ENCODE results near the gene UBR4.

UBR4 gene

DNA sequence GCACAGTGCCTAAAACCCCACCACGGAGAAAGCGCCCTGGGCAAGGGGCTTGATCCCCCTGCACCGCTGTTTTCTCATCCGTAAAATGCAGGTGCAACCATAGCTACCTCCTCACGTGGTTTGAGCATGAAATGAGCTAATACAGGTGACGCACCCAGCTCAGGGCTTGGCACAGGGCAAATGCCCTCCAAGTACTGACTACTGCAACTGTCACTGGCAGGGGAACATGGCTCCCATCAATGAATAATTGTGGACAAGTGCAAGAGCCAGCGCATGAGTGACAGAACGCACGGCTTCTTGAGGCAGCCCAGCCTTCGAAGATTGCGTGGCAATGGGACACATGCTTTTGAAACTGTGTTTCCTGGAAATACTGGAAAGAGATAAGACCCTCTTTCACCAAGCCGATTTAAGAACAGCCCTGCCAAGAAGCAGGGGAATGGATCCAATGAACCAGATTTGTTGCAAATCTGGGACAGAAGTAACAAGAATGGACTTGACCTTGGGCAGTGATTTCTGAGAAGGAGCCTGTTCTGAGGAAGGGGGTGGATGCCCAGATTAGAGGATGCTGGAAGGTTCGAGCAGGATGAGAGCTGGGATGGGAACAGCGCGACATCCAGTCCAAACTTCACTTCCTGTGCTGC, 160.8 kb downstream of the UBR4 start:
- no peak for DNase-seq (ENCODE audit: low read depth)
- no peak overlapping the region for H3K4me3 ChIP-seq (ENCODE audit: low read depth, low read length)
- TF ChIP-seq, protein P1, sequence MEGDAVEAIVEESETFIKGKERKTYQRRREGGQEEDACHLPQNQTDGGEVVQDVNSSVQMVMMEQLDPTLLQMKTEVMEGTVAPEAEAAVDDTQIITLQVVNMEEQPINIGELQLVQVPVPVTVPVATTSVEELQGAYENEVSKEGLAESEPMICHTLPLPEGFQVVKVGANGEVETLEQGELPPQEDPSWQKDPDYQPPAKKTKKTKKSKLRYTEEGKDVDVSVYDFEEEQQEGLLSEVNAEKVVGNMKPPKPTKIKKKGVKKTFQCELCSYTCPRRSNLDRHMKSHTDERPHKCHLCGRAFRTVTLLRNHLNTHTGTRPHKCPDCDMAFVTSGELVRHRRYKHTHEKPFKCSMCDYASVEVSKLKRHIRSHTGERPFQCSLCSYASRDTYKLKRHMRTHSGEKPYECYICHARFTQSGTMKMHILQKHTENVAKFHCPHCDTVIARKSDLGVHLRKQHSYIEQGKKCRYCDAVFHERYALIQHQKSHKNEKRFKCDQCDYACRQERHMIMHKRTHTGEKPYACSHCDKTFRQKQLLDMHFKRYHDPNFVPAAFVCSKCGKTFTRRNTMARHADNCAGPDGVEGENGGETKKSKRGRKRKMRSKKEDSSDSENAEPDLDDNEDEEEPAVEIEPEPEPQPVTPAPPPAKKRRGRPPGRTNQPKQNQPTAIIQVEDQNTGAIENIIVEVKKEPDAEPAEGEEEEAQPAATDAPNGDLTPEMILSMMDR (IDR thresholded peaks at IDR 0.05; ENCODE audit: insufficient read depth, low read depth, low read length, missing control alignments), result no peak

DNA sequence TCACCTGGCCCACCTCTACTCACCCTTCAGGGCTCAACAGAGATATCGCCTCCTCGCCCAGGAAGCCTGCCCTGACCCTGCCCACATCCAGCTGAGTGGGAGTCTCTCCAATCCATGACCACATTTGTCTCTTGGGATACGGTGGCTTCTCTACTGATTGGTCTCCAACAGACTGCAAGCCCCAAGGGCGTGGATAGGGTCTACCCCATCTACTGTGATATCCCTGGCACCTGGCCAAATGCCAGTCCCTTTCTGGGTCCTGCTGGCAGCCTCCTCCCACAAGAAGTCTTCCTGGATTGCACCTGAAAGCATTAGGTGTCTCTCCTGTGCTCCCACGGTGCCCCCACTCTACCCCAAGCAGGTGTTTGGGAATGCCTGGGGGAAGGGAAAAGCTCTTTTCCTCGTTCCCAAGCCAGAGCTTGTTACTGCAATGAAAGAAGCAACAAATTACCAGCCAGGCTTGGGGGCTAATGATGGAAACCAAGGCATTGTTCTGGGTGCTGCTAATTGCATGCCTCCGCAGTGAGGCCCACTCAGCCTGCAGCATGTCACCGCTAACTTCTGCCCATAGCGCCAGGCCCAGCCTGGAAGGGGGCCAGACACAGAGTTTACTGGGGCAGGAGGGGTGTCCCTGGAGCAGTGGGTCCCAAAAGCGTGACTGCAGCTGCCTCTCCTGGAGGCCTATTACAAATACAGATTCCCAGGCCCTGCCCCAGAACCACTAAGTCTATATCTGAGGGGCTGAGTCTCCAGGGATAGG, 162.9 kb downstream of the UBR4 start:
- H3K4me3 ChIP-seq (ENCODE audit: low read depth, low read length), result no peak overlapping the region
- TF ChIP-seq, protein P1 (IDR thresholded peaks at IDR 0.05; ENCODE audit: insufficient read depth, low read depth, low read length, missing control alignments), result no peak
- no peak for DNase-seq (ENCODE audit: low read depth)

DNA sequence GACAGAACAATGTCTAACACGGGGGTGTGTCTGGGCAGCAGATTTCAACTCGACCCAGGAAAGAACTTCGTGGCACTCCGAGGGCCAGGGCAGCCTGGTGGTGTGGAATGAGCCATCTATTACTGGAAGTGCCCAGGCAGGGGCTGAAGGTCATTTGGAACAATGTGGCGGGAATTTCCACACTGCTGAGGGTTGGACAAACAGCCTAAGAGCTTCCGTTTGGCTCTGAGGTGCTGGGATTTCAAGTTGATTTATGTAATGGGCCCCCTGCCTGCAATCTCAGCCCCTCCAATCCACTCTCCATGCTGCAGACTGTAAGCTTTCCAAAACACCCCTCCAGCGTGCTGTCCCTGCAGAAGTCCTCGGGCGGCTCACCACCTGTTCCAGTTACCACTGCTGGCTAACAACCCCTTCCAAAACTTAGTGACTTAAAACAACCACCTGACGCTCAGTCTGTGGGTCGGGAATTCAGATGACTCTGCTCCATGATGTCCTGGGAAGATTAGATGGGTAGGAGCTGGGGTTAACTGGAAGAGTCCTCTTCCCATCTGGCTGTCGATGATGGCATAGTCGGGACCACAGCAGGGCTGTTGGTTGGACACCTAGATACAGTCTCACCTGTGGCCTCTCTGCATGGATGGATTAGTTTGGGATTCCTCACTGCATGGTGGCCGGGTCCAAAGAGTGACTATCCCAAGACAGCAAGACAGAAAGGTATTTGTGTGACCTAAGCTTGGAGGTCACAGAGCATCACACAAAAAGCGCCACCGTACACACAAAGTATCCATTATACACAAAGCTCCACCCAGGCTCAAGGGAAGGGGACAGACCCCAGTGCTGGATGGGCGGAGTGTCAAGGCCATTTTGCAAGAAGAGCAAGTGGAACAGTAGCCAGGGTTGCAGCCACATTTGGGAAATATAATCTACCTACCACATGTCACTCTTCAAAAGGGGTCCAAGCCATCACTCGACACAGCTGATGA, 163.9 kb downstream of the UBR4 start:
- no peak for DNase-seq (ENCODE audit: low read depth)
- TF ChIP-seq, protein P1 (IDR thresholded peaks at IDR 0.05; ENCODE audit: insufficient read depth, low read depth, low read length, missing control alignments), result no peak

DNA sequence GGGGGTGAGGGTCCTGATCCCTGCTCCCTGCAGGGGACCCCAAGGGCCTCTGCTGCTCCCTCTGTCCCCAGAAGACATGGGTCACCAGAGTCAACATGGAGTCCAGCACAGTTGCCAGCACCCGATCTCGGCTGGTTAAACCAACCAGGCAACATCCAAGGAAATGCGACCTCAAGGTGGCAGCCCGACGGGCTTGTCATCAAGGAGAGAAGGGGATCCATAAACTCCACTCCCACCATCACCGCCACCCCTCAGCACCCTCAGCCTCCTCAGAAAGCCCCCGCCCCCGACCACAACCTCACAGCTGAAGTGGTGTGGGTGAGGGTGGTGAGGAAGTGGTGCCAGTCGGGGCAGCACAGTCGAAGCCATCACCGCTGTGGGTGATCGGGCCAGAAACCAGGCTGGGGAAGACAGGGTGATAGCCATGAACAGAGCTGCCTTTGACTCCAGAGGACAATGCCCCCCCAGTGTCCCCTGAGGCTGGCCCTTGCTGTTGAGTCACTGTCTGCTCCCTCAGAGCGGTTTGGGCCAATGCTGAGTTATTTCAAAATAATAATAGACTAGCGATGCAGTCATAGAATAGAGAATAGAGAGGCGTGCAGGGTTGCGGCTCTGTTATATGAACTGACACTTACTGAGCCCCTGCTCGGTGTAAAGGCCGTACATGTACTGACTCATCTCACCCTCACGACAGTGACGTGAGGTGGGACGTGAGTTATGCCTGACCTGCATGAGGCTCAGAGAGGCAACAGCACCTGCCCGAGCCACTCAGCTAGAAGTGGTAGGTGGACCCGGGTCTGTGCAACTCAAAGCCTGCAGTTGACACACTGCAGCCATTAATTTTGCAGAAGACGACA, 164.9 kb downstream of the UBR4 start:
- TF ChIP-seq, protein P1 (IDR thresholded peaks at IDR 0.05; ENCODE audit: insufficient read depth, low read depth, low read length, missing control alignments), result no peak
- no peak overlapping the region for H3K4me3 ChIP-seq (ENCODE audit: low read depth, low read length)
- DNase-seq (ENCODE audit: low read depth), result no peak

More for the DNA sequence above, 163.9 kb downstream of the UBR4 start:
- no peak overlapping the region for H3K4me3 ChIP-seq (ENCODE audit: low read depth, low read length)

DNA sequence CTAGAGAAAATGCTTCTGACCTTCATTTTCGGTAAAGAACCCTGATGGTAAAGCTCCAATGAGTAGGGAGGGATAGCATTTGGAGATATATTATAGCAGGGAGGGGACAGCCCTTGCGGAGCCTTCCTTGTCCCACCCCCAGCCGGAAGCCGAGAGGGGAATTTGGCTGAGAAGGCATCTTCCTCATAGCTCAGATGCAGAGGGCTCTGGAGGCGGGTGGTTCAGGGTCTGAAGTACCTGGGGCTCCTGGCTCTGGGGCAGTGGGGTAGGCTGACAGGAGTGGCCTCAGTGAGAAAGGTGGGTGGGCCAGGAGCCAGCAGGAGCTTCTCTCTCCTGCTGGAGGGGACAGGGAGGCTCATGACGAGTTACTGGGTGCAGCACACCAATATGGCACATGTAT, 165.6 kb downstream of the UBR4 start:
- no peak overlapping the region for H3K4me3 ChIP-seq (ENCODE audit: low read depth, low read length)
- no peak for DNase-seq (ENCODE audit: low read depth)
- TF ChIP-seq, protein P1 (IDR thresholded peaks at IDR 0.05; ENCODE audit: insufficient read depth, low read depth, low read length, missing control alignments), result no peak

Measured in GM12865 (cell line).